HepG2 (cell line): ENCODE measurements around the gene COL9A3. TPM values are rescaled to one million over a fixed set of nuclear protein-coding genes. Genes with fewer than 3 reads are reported as not detected.

Source experiments
- ELF3 ChIP-seq: IDR thresholded peaks from 2 replicates; pipeline ENCODE4 v1.6.1; 2016; ENCODE audit warnings: missing genetic modification reagents, missing compliant biosample characterization
- HOXA3 ChIP-seq: sonication (generic); formaldehyde crosslinking; IDR thresholded peaks from 2 replicates; pipeline ENCODE4 v1.5.0; 2020; ENCODE audit warnings: missing genetic modification reagents
- RARA ChIP-seq: IDR thresholded peaks from 2 replicates; pipeline ENCODE4 v1.6.1; 2016; ENCODE audit warnings: missing genetic modification reagents, missing compliant biosample characterization
- SAP130 ChIP-seq: IDR thresholded peaks from 2 replicates; pipeline ENCODE4 v1.6.1; 2016; ENCODE audit warnings: low read depth
- STAG1 ChIP-seq: sonication (generic); formaldehyde crosslinking; IDR thresholded peaks from 2 replicates; pipeline ENCODE4 v1.4.0; 2020; ENCODE audit warnings: missing genetic modification reagents
- polyA plus RNA-seq, 8 experiments: library from polyadenylated mRNA; depleted of rRNA in 3 of 8; stranded (reverse) in 7 of 8; unstranded in 1 of 8; fragments of >200 nt; fragmentation: Illumina TruSeq in 4 of 8; extraction: Trizol in 4 of 8; gene quantifications; 2 replicates each; pipeline versions ENCODE4 v1.2.1 to v1.2.3, GENCODE V29; 2011 to 2016; ENCODE audit warnings: low read depth in 4 of 8, missing spikeins in 1 of 8, mixed read lengths in 1 of 8; ENCODE audit not compliant: insufficient read depth in 1 of 8
- total RNA-seq, 5 experiments: library from RNA; depleted of rRNA; stranded (reverse); fragments of >200 nt; fragmentation: Illumina TruSeq; extraction: Trizol; gene quantifications; 2 replicates each; pipeline ENCODE4 v1.2.3, GENCODE V29; 2016; ENCODE audit warnings: low read depth in 1 of 5
- TF ChIP-seq, protein P1 (sequence below): sonication (generic); formaldehyde crosslinking; IDR thresholded peaks from 2 replicates; pipeline ENCODE4 v1.5.0; 2020; ENCODE audit warnings: mild to moderate bottlenecking, missing genetic modification reagents, borderline replicate concordance
- TF ChIP-seq, protein P2 (sequence below): sonication (generic); formaldehyde crosslinking; IDR thresholded peaks from 2 replicates; pipeline ENCODE4 v1.5.0; 2020; ENCODE audit warnings: mild to moderate bottlenecking, missing genetic modification reagents, moderate library complexity
- TF ChIP-seq, protein P3 (sequence below): sonication (generic); formaldehyde crosslinking; IDR thresholded peaks from 2 replicates; pipeline ENCODE4 v1.4.0; 2020; ENCODE audit warnings: missing genetic modification reagents
- TF ChIP-seq, protein P4 (sequence below): sonication (generic); formaldehyde crosslinking; IDR thresholded peaks from 2 replicates; pipeline ENCODE4 v1.8.0; 2022; ENCODE audit warnings: missing genetic modification reagents, mild to moderate bottlenecking, inconsistent platforms, borderline replicate concordance

The COL9A3 gene
- total and polyA plus RNA-seq, 2 of the 13 experiments (the other 11 are each of a cell fraction or from before 2014, with no cell fraction given): 155 to 204 TPM

DNA sequence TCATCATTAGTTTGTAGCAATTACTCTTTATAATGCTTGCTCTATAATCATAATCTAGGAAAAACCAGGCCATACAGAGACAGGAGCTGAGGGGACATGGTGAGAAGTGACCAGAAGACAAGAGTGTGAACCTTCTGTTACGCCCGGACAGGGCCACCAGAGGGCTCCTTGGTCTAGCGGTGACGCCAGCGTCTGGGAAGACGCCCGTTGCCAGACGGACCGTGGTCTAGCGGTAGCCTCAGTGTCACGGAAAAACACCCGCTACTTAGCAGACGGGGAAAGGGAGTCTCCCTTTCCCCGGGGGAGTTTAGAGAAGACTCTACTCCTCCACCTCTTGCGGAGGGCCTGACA, 56.8 kb downstream of the COL9A3 start (continued):
- TF ChIP-seq, protein P1, sequence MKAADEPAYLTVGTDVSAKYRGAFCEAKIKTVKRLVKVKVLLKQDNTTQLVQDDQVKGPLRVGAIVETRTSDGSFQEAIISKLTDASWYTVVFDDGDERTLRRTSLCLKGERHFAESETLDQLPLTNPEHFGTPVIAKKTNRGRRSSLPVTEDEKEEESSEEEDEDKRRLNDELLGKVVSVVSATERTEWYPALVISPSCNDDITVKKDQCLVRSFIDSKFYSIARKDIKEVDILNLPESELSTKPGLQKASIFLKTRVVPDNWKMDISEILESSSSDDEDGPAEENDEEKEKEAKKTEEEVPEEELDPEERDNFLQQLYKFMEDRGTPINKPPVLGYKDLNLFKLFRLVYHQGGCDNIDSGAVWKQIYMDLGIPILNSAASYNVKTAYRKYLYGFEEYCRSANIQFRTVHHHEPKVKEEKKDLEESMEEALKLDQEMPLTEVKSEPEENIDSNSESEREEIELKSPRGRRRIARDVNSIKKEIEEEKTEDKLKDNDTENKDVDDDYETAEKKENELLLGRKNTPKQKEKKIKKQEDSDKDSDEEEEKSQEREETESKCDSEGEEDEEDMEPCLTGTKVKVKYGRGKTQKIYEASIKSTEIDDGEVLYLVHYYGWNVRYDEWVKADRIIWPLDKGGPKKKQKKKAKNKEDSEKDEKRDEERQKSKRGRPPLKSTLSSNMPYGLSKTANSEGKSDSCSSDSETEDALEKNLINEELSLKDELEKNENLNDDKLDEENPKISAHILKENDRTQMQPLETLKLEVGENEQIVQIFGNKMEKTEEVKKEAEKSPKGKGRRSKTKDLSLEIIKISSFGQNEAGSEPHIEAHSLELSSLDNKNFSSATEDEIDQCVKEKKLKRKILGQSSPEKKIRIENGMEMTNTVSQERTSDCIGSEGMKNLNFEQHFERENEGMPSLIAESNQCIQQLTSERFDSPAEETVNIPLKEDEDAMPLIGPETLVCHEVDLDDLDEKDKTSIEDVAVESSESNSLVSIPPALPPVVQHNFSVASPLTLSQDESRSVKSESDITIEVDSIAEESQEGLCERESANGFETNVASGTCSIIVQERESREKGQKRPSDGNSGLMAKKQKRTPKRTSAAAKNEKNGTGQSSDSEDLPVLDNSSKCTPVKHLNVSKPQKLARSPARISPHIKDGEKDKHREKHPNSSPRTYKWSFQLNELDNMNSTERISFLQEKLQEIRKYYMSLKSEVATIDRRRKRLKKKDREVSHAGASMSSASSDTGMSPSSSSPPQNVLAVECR: peak; percentile 10; the same call in 1 of the 2 replicates
- peak; percentile 89 for TF ChIP-seq STAG1 (CRISPR knock-in tag)
- TF ChIP-seq, protein P2, sequence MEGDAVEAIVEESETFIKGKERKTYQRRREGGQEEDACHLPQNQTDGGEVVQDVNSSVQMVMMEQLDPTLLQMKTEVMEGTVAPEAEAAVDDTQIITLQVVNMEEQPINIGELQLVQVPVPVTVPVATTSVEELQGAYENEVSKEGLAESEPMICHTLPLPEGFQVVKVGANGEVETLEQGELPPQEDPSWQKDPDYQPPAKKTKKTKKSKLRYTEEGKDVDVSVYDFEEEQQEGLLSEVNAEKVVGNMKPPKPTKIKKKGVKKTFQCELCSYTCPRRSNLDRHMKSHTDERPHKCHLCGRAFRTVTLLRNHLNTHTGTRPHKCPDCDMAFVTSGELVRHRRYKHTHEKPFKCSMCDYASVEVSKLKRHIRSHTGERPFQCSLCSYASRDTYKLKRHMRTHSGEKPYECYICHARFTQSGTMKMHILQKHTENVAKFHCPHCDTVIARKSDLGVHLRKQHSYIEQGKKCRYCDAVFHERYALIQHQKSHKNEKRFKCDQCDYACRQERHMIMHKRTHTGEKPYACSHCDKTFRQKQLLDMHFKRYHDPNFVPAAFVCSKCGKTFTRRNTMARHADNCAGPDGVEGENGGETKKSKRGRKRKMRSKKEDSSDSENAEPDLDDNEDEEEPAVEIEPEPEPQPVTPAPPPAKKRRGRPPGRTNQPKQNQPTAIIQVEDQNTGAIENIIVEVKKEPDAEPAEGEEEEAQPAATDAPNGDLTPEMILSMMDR: peak; percentile 91
- TF ChIP-seq RARA (CRISPR knock-in tag): 0 out of 2 replicates have a peak, but pooled peaks have one; percentile 22
- peak; percentile 64 for TF ChIP-seq HOXA3 (CRISPR knock-in tag)
- TF ChIP-seq, protein P3, sequence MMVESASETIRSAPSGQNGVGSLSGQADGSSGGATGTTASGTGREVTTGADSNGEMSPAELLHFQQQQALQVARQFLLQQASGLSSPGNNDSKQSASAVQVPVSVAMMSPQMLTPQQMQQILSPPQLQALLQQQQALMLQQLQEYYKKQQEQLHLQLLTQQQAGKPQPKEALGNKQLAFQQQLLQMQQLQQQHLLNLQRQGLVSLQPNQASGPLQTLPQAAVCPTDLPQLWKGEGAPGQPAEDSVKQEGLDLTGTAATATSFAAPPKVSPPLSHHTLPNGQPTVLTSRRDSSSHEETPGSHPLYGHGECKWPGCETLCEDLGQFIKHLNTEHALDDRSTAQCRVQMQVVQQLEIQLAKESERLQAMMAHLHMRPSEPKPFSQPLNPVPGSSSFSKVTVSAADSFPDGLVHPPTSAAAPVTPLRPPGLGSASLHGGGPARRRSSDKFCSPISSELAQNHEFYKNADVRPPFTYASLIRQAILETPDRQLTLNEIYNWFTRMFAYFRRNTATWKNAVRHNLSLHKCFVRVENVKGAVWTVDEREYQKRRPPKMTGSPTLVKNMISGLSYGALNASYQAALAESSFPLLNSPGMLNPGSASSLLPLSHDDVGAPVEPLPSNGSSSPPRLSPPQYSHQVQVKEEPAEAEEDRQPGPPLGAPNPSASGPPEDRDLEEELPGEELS (CRISPR knock-in tag): 0 out of 2 replicates have a peak, but pooled peaks have one; percentile 33
- peak; percentile 76 for TF ChIP-seq SAP130
- peak; percentile 43 for TF ChIP-seq ELF3 (CRISPR knock-in tag)
- TF ChIP-seq, protein P4, sequence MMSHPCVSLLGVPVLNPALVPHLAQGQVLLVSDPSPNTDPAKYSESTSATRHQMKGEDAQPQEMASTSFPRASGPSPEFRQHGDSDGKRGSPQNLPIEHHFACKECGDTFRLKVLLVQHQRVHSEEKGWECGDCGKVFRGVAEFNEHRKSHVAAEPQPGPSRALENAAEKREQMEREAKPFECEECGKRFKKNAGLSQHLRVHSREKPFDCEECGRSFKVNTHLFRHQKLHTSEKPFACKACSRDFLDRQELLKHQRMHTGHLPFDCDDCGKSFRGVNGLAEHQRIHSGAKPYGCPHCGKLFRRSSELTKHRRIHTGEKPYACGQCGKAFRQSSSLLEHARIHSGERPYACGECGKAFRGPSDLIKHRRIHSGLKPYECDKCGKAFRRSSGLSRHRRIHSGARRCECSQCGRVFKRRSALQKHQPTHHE (CRISPR knock-in tag): 0 out of 2 replicates have a peak, but pooled peaks have one; percentile 34
- TF ChIP-seq, all 625 proteins: peak for 72; not testable (repeated sequence) for 553
